HG02798 (cell line): Measurements from ENCODE around the gene TTC17.
"Not testable (repeated sequence)": the region's sequence is repeated elsewhere in the genome, so short reads cannot be mapped to it uniquely, and the experiment has no call there.

Experiments
- ATAC-seq: cut with Tn5 transposase; IDR thresholded peaks from one replicate; pipeline ENCODE4 v1.9.1; 2021; ENCODE audit warnings: mild to moderate bottlenecking; ENCODE audit not compliant: unreplicated experiment, poor library complexity

TTC17 gene

DNA sequence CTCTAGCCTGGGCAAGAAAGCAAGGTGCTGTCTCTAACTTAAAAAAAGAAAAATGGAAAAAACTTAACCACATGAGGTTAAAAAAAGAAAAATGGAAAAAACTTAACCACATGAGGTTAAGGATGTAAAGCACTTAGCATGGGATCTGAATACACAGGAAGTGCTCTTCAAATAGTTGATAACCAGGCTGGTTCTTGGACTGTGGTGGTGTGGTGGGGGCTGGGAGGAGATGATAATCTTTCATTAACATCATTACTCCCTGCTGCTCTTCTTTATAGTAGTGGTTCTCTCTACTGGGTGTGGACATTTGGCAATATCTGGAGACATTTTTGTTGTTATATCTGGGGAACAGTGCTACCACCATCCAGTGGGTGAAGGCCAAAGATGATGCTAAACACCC lies 88.4 kb downstream of the TTC17 start:
- ATAC-seq: no peak

DNA sequence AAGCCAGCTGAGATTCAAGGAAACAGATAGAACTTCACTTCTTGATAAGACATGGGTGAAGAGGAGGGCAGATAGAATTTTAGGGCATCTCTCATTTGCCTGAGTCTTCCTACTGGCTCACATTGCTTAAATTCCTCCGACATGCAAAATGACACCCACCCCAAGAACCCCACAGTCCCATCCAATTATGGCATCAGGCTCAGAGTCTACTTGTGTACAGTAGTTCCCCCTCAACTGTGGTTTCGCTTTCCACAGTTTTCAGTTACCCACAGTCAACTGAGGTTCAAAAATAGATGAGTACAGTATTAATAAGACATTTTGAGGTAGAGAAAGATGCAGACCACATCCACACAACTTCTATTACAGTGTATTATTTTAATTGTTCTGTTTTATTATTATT lies 99.8 kb downstream of the TTC17 start:
- no peak for ATAC-seq

- no peak for ATAC-seq
Measured at GRCh38 chr11:43459246-43459645, 100.5 kb downstream of the TTC17 start.

- no peak for ATAC-seq
Measured at GRCh38 chr11:43462359-43462758, 103.6 kb downstream of the TTC17 start.

GRCh38 chr11:43467958-43468357 lies 109.2 kb downstream of the TTC17 start:
- ATAC-seq: no peak

GRCh38 chr11:43477491-43477890 lies 118.8 kb downstream of the TTC17 start:
- not testable (repeated sequence) for ATAC-seq

DNA sequence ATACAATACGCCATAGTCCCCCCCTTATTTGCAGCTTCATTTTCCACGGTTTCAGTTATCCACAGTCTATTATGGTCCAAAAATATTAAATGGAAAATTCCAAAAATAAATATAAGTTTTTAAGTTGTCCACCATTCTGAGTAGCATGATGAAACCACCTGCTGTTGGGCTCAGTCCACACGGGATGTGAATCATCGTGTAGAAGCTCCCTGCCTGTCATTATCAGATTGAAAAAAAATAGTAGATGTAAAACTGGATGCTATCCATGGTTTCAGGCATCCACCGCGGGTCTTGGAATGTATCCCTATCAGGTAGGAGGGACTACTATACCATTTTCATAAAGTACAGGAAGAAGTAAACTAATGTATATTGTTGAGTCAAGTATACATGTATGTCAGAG lies 127.4 kb downstream of the TTC17 start:
- no peak for ATAC-seq

DNA sequence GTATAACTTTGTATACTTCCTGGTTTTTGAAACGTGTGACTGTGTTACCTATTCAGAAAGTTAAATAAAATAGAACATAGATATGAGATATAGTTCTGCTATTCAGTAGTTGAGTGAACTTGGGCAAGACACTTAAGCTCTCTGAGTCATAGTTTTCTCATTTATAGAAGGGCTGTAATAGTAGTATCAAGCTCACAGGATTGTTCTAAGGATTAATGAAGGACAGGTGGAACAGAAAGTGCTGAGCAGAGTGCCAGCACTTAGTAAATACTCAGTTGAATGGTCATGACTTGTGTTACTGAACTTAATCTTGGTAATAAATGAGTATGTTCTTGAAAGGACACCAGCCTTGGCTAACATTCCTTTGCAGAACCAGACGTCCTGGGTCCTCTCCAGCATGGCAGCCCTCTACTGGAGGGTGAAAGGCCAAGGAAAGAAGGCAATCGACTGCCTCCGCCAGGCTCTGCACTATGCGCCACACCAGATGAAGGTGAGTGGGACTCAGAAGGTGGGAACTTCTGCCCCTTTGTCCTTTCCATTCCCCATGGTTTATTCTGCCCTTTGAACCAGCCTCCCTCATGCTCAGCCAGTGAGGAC lies 131.2 kb downstream of the TTC17 start:
- ATAC-seq: no peak

- ATAC-seq: no peak
Measured at GRCh38 chr11:43492701-43493100, 134.0 kb downstream of the TTC17 start.

GRCh38 chr11:43493431-43493830 lies 134.7 kb downstream of the TTC17 start:
- no peak for ATAC-seq

GRCh38 chr11:43497144-43497543 lies 138.4 kb downstream of the TTC17 start:
- no peak for ATAC-seq

GRCh38 chr11:43498561-43498960 lies 139.8 kb downstream of the TTC17 start:
- ATAC-seq: no peak

- ATAC-seq: no peak
Measured at GRCh38 chr11:43503417-43503816, 144.7 kb downstream of the TTC17 start.

GRCh38 chr11:43504316-43504950 lies 145.7 kb downstream of the TTC17 start:
- peak; percentile 52 for ATAC-seq

DNA sequence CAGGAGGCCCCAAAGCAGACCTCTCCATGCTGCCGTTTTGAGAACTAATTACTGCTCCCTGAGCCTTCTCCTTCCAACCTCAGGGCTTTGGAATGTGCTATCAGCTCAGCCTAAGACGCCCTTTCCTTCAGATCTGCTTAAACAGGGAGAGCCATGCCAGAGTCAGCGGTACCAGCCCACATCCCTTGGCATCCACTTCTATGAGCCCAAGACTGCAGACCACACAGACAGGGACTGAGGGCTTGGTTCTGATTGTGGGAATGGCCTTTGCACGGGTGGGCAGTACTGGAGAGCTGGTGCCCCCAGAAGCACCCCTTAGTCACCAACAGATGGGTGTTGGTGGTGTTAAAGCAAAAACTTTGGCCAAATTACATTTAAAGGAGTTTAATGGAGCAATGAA lies 146.5 kb downstream of the TTC17 start:
- ATAC-seq: no peak

DNA sequence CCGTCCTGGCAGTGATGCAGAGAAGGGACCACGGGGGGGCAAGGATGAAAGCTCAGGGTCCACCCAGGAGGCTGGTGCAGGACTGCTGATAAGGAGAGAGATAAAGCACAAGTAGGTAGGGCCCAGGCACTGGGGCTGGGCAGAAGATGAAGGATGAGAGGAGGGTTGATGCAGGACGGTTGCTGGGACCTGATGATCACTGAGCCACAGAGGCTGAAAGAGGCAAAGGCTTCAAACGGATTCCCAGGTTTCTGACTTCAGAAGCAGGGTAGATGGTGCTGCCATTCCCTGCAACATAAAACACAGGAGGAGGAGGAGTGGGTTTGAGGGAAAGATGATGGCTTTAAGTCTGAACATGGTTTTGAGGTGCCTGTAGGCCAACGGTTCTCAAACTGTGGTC lies 148.5 kb downstream of the TTC17 start:
- ATAC-seq: no peak

- no peak for ATAC-seq
Measured at GRCh38 chr11:43508511-43508918, 149.8 kb downstream of the TTC17 start.

DNA sequence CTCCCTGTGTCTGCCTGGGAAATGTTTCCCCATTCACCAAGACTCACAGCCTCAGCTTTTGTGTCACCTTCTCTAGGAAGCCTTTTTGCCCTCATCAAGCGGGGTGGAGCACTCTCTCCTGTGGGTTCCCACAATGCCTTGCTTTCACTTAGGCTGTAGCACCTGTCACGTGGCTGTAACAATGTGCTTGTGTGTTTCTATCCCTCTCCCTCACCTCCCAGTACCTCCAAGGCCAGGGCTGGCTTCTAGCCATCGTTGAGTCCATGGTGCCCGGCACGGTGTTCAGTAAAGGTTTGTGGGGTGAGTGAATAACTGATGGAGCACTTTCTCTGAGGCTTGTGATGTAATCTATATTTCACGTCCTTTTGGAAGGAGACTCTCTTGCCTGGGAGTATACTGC lies 153.2 kb downstream of the TTC17 start:
- no peak for ATAC-seq

DNA sequence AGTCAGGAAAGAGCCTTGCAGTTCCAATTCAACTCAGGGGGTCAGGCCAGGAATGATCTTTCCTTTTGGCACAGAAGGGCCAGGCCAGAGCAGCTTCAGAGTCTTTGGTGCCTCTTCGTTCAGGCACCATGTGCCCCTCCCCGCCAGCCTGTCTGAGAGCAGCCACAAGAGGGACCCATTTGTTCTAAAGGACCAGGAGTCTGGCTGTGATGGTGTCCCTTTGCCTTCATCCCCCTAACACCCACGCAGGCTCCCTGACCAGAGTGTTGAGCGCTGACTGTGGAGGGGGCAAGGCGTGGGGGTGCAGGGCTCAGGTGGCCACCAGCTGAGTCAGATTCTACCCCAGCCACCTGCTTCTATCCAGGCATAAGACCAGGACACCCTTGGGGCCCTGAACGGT lies 156.4 kb downstream of the TTC17 start:
- ATAC-seq: peak; percentile 36

DNA sequence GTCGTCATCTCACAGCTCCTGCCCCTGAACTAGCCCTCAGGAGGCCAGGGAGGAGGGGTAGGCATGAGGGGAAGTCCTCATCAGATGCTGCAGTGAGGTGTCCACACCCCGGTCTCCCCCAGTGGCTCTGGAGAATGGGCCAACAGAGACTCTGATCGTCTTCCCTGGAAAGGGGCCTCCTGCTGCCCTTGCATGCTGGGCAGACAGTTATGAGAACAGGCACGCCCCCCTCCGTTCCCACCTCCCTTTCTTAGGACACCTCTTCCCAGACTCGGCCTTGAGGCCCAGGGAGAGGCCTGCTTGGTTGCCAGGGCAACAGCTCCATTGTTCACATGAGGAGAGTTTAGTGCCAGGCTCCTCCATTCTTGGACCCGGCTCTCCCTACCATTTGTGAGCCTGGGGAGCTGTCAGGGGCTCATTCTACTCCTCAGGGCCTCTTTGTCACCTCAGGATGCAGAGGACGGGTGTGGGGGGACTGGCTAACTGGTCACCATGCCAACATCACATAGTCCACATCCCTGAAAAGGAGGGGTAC lies 157.7 kb downstream of the TTC17 start:
- ATAC-seq: no peak

- ATAC-seq: no peak
Measured at GRCh38 chr11:43517518-43517917, 158.8 kb downstream of the TTC17 start.
